Progenitor cell of endocrine pancreas (in vitro differentiated cells): ENCODE measurements around the gene IGFBP7. TPM values are rescaled to one million over a fixed set of nuclear protein-coding genes. Genes with fewer than 3 reads are reported as not detected.

ENCODE experiments used
- DNase-seq: peaks from one replicate; pipeline ENCODE4 v3.0.0; 2021; ENCODE audit warnings: low spot score; ENCODE audit not compliant: unreplicated experiment
- H3K27ac Mint-ChIP-seq: 2 replicates; pipeline ENCODE4 v1.8.0; 2021; ENCODE audit warnings: mild to moderate bottlenecking, moderate library complexity, mixed read lengths
- H3K27me3 Mint-ChIP-seq: 2 replicates; pipeline ENCODE4 v1.8.0; 2021; ENCODE audit warnings: mixed read lengths
- H3K36me3 Mint-ChIP-seq: 2 replicates; pipeline ENCODE4 v1.8.0; 2022; ENCODE audit warnings: mixed read lengths; ENCODE audit not compliant: insufficient read depth
- H3K4me1 Mint-ChIP-seq: 2 replicates; pipeline ENCODE4 v1.8.0; 2021; ENCODE audit warnings: low read depth, mixed read lengths
- H3K4me3 Mint-ChIP-seq: 2 replicates; pipeline ENCODE4 v1.8.0; 2021; ENCODE audit warnings: low read depth, mild to moderate bottlenecking, moderate library complexity, mixed read lengths
- H3K9me3 Mint-ChIP-seq: 2 replicates; pipeline ENCODE4 v1.8.0; 2021; ENCODE audit warnings: low read depth, mixed read lengths
- CTCF ChIP-seq: fragments of 200-600 bp; sonication (generic); IDR thresholded peaks from one replicate; pipeline ENCODE4 v1.5.0; 2021; ENCODE audit warnings: antibody characterized with exemption, mild to moderate bottlenecking; ENCODE audit not compliant: unreplicated experiment
- total RNA-seq: library from RNA; stranded (reverse); gene quantifications from 2 replicates; pipeline ENCODE4 v1.2.1, GENCODE V29; 2021

IGFBP7 gene
- total RNA-seq, 1 donor from 2014 or later: 8.4 TPM

DNA sequence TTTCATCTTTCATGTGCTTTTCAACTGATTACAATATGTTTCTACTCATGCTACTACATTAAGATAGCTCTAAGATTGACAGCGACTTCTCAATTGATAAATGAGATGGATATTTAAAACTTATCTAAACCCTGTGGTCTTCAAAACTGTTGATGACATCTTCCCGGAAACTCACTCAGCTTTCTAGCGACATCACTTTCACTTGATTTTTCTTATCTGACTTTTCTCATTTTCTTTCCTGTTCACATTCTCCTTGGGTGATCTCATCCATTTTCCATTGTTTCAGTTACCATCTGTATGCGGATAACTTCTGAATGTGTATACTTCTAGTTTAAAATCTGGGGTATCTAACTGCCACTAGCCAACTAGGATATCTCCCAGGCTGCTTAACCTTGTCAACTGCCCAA, 128.4 kb downstream of the IGFBP7 start:
- Mint-ChIP-seq H3K4me3 (peak overlapping the region; percentile 1), H3K9me3 (no peaks in the 10 kb centered on the region), H3K27ac (peak overlapping the region; percentile 36), H3K4me1 (peaks cover 20% of the 10 kb centered on the region), H3K27me3 (no peaks in the 10 kb centered on the region), H3K36me3 (no peaks in the 10 kb centered on the region)
- no peak for TF ChIP-seq CTCF
- DNase-seq: no peak

Other genes starting within 250 kb of the IGFBP7 start
- 92.0 and 95.7 TPM in 2 replicates for gene REST, start 202.5 kb downstream of the IGFBP7 start, total RNA-seq
- gene NOA1, start 132.8 kb downstream of the IGFBP7 start, total RNA-seq: 16.7 and 17.4 TPM in 2 replicates
- 107 and 116 TPM in 2 replicates for gene POLR2B, start 131.5 kb downstream of the IGFBP7 start, total RNA-seq